T-helper 1 cell (primary cell): ENCODE data around the gene N4BP2L2.

ENCODE experiments used
- DNase-seq, 5 donors: peaks; one replicate each; pipeline ENCODE4 v3.0.0-alpha.2; 2012 to 2020

Gene N4BP2L2

DNA sequence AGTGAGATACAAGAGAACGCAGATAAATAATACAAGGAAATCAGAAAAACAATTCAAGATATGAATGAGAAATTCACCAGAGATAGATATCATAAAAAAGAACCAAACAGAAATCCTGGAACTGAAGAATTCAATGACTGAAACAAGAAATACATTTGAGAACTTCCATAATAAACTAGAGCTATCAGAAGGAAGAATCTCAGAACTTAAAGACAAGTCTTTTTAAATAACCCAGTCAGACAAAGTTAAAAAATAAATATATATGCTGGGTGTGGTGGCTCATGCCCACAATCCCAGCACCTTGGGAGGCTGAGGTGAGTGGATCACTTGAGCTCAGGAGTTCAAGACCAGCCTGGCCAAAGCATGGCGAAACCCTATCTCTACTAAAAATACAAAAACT is 82.0 kb downstream of the N4BP2L2 start:
- DNase-seq, result no peak

DNA sequence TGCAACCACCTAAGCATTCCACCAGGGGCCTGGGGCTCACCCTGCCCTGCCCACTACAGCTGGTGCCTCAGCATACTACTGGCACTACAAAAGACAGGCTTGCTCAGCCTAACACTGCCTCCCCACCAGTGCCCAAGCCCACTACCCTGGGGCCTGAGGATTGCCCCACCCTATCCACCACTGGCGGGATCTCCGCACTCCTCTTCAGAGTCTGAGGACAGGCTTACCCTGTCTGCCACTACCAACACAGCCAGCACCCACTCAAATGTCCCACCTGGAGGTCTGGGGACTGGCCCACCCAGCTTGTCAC is 83.0 kb downstream of the N4BP2L2 start:
- no peak for DNase-seq

GRCh38 chr13:32454886-32455593 is 83.6 kb downstream of the N4BP2L2 start:
- no peak for DNase-seq

- no peak for DNase-seq
Measured at GRCh38 chr13:32453981-32454380, 84.6 kb downstream of the N4BP2L2 start.

GRCh38 chr13:32448972-32449371 is 89.6 kb downstream of the N4BP2L2 start:
- DNase-seq, result no peak

GRCh38 chr13:32447894-32448623 is 90.5 kb downstream of the N4BP2L2 start:
- peak in 1 of 5 donors; percentile 37 for DNase-seq

GRCh38 chr13:32446773-32447465 is 91.7 kb downstream of the N4BP2L2 start:
- DNase-seq, result no peak

GRCh38 chr13:32446220-32446619 is 92.4 kb downstream of the N4BP2L2 start:
- DNase-seq, result no peak

- no peak for DNase-seq
Measured at GRCh38 chr13:32445461-32445860, 93.1 kb downstream of the N4BP2L2 start.

DNA sequence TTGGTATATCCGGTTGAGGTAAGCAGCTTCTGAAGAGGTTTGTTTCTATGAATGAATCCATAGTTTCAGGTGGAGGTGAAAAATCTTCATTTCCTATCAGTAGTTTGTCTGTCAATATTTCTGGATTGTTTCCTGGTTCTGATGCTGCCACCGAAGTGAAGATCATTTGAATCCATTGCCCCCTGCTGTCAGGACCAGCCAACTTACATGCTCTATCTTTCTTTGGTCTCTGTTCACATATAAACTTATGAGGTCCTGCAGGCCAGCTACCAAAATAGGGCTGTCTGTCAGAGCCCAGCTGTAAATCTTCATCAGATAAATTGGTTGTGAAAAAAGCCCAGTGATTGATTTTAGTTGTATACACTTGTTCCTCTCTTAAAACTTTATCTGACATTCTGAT is 95.5 kb downstream of the N4BP2L2 start:
- DNase-seq, result peak in 3 of 5 donors; percentile 5 to 48 (median 29)

DNA sequence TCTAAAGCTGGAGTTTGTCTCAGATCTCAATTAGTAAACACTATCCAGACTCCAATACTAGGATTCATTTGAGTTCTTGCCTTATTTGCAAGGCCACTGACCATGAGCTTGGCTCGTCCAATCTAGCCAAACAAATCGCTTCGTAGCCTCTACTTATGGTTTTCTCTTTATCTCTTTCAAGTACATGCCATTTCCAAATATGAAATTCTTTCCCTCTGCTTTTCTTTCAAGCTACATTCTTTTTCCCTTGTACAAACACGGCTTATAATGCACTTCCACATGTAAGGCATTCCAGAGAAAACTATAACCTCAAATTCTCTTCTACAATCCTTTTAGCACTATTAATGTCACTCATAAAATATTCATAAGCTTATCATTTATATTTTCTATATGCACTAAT is 99.7 kb downstream of the N4BP2L2 start:
- DNase-seq, result no peak

DNA sequence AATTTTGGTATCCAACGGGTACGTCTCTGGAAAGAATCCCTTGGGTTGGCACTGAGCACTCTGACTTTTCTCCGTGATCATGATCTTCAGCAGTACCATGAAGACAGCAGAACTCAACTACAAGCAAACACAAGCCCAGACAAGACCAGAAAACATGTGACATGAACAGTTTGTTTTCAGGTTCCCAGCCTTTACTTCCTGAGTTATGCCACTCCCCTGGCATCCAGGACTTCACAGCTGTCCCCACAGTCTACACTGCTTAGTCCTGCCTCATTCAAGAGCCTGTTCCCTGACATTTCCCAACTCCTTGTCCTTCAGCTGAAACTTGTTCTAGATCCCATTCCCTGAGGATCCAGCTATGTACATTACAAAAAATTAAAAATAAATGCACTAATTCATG is 105.7 kb downstream of the N4BP2L2 start:
- no peak for DNase-seq

DNA sequence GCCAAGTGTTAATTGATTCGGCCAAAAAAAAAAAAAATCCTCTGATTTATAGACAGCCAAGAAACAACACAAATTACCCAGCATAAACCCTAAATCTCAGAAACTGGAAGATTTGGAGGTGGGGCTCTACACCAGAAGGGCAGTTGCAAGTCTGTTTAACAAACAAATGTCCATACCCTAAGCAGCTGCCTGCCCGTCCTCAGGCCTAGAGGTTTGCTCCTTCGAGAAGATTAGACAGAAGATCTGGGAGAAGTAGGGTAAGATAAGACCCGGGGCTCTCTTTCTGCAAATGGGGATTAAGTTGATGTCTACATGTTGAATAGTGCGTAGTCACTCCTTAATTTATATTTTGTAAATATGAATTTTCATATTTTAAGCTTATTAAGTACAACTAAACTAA is 107.2 kb downstream of the N4BP2L2 start:
- no peak for DNase-seq

GRCh38 chr13:32430018-32430747 is 108.4 kb downstream of the N4BP2L2 start:
- no peak for DNase-seq

DNA sequence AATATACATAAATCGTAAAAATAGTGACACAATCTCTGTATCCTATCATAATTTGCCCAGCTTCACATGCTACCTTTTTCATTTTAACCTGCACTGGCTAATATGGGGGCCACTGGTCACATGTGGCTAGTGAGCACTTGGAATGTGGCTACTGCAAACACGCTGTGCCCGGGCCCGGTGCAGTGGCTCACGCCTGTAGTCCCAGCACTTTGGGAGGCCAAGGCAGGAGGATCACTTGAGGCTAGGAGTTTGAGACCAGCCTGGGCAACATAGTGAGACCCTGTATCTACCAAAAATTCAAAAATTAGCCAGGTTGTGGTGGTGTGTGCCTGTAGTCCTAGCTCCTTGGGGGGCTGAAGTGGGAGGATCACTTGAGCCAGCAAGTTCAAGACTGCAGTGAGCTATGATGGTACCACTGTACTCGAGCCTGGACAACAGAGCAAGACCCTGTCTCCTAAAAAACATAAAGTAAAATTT is 109.1 kb downstream of the N4BP2L2 start:
- no peak for DNase-seq

DNA sequence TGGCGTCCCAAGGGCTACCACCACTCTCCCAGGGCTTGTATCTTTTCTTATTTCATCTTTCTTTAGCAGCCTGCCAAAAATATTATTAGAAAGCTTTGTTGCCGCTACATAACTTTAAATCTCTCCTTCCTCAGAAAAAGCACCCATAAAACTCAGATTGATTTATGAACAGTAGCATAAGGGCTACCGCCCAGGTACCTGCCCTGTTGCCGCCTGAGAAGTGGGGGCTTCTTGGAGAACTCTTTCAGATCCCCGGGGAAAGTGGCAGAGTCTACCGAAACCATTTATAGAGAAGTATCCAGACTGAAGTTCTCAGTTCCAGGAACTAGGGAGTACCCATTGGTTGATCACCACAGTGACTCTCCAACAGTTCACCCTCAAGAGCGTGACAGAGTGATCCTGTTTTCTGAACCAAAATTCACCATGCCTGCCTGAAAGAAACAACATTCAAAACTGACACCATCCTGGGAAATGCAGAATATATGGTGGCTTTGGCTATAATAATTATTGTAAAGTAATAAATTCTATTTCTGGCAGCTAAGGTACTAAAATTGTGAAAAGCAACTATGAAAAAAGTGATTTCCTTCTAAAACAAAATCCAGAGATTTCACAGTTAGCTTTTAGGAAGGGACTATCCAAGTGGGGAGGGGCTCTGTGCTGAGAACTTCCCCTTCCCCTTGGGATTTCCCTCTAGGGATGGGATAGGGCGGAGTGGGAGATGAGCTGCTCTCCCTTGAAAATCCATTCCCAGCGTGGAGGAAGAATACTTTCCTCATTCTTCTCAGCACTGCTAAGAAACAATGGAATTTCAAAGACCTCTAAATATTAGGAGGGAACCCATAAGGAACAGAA is 109.8 kb downstream of the N4BP2L2 start:
- DNase-seq, result peak in 1 of 5 donors; percentile 12

GRCh38 chr13:32427852-32428580 is 110.6 kb downstream of the N4BP2L2 start, which contains the start of gene N4BP2L1:
TSS of gene N4BP2L1 (minus strand) at chr13:32428130. CDS start at chr13:32428082, 48 bp downstream.
- peak; percentile 77 to 82 (median 81) for DNase-seq

DNA sequence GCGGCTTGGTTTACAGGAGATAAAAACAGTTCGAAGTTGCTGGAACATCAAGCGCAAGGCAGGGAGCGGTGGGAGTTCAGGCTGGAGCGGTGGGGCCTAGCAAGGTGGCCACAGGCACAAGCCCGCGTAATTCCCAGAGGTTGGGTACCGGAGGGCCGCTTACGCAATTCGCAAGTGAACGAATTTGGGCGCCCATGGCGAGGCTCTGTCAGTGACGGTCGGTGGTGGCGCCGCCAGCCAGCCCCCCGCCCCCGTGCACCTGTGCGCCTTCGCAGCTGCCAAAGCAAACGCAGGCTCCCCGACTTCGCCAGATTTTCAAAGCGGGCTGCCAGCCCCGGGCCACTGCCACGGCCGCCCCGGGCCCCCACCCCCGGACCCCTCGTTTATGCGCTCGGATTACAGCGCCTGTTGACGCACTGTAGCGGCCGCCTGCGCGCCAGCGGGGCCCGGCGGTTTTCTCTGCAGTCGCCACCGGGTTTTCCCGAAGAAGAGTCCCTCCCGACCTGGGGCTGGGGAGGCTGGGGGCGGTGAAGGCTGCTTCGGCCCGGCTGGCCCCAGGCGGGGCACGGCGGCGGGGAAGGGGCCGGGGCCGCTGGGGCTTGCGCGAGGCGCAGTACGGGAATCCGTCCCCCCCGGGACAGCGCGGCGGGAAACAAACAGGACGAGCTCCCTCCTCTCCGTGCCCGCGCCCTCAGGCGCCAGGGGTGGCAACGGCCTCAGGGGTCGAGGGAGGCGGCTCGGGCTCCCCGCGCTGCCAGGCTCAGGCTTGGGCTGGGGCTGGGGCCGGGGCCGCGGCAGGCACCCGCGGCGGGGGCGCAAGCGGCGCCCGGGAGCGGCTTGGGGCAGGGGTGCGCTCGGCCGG is 111.4 kb downstream of the N4BP2L2 start:
- DNase-seq, result peak; percentile 31 to 63 (median 58)

- peak in 3 of 5 donors; percentile 4 to 85 (median 30) for DNase-seq
Measured at GRCh38 chr13:32426191-32426989, 112.2 kb downstream of the N4BP2L2 start.
